HFFc6 (cell line): Measurements from ENCODE around the gene EXOC5. TPM values are rescaled to one million over a fixed set of nuclear protein-coding genes. Genes with fewer than 3 reads are reported as not detected.

Source experiments
- DNase-seq: peaks from one replicate; pipeline ENCODE4 v3.0.0-alpha.2; 2018
- H3K27ac Mint-ChIP-seq: 2 replicates; pipeline ENCODE4 v1.8.0; 2020; ENCODE audit warnings: mild to moderate bottlenecking, mixed read lengths
- H3K27me3 Mint-ChIP-seq: 2 replicates; pipeline ENCODE4 v1.8.0; 2021; ENCODE audit warnings: mild to moderate bottlenecking, moderate library complexity, mixed read lengths; ENCODE audit not compliant: insufficient read depth
- H3K36me3 Mint-ChIP-seq: 2 replicates; pipeline ENCODE4 v1.8.0; 2021; ENCODE audit warnings: low read depth, mixed read lengths
- H3K4me1 Mint-ChIP-seq: 2 replicates; pipeline ENCODE4 v1.8.0; 2020; ENCODE audit warnings: low read depth, mixed read lengths
- H3K4me3 Mint-ChIP-seq: 2 replicates; pipeline ENCODE4 v1.8.0; 2020; ENCODE audit warnings: mild to moderate bottlenecking, moderate library complexity, mixed read lengths
- H3K9me3 Mint-ChIP-seq: 2 replicates; pipeline ENCODE4 v1.8.0; 2020; ENCODE audit warnings: mild to moderate bottlenecking, mixed read lengths
- total RNA-seq, 6 experiments: library from RNA; stranded (reverse); fragmentation: NEBNext Ultra II Directional; extraction: Animal tissue kit (Norgen Biotek cat#: 25700); gene quantifications; 2 replicates in 1 of 6; 3 replicates in 5 of 6; pipeline ENCODE4 v1.2.3, GENCODE V29; 2021
- TF ChIP-seq, protein P1 (sequence below): fragments of 200-600 bp; sonication (generic); IDR thresholded peaks from 2 replicates; pipeline ENCODE4 v1.5.0; 2021; ENCODE audit warnings: antibody characterized with exemption, mild to moderate bottlenecking

Gene EXOC5
- total RNA-seq, 6 experiments from 2014 or later, result 102 to 117 (median 111) TPM

GRCh38 chr14:57297852-57298251 lies 29.1 kb upstream of the EXOC5 start:
- no peaks in the 10 kb centered on the region for H3K27me3 Mint-ChIP-seq
- H3K4me3 Mint-ChIP-seq, result no peak overlapping the region
- H3K9me3 Mint-ChIP-seq, result no peaks in the 10 kb centered on the region
- DNase-seq, result no peak
- no peaks in the 10 kb centered on the region for H3K36me3 Mint-ChIP-seq
- no peaks in the 10 kb centered on the region for H3K4me1 Mint-ChIP-seq
- no peak overlapping the region for H3K27ac Mint-ChIP-seq
- TF ChIP-seq, protein P1, sequence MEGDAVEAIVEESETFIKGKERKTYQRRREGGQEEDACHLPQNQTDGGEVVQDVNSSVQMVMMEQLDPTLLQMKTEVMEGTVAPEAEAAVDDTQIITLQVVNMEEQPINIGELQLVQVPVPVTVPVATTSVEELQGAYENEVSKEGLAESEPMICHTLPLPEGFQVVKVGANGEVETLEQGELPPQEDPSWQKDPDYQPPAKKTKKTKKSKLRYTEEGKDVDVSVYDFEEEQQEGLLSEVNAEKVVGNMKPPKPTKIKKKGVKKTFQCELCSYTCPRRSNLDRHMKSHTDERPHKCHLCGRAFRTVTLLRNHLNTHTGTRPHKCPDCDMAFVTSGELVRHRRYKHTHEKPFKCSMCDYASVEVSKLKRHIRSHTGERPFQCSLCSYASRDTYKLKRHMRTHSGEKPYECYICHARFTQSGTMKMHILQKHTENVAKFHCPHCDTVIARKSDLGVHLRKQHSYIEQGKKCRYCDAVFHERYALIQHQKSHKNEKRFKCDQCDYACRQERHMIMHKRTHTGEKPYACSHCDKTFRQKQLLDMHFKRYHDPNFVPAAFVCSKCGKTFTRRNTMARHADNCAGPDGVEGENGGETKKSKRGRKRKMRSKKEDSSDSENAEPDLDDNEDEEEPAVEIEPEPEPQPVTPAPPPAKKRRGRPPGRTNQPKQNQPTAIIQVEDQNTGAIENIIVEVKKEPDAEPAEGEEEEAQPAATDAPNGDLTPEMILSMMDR, result no peak

DNA sequence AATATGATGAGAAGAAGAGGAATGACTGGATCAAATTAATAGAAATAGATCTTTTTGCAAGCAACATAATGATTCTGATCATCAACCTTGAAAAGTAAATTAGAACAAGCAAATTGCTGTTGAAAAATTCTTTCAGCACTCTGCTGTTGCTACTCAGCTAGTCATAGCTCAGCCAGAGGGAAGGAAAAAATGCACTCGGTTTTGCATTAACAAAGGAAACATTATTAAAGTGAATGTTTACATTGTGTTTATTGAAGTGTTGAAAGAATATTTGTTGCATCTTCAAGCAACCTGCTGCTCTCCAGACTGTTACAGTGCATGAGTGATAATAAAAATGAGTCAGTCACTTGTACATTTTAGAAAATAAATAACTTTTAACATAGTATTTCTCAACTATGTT lies 26.5 kb upstream of the EXOC5 start:
- Mint-ChIP-seq H3K9me3 (no peaks in the 10 kb centered on the region), H3K27ac (no peak overlapping the region), H3K36me3 (no peaks in the 10 kb centered on the region), H3K27me3 (no peaks in the 10 kb centered on the region), H3K4me1 (no peaks in the 10 kb centered on the region), H3K4me3 (no peak overlapping the region)
- TF ChIP-seq, protein P1, result no peak
- DNase-seq, result no peak

- Mint-ChIP-seq H3K36me3 (no peaks in the 10 kb centered on the region), H3K4me1 (no peaks in the 10 kb centered on the region), H3K4me3 (no peak overlapping the region), H3K27ac (no peak overlapping the region), H3K27me3 (no peaks in the 10 kb centered on the region), H3K9me3 (no peaks in the 10 kb centered on the region)
- no peak for DNase-seq
- TF ChIP-seq, protein P1, result peak; percentile 79
These were observed 25.4 kb upstream of the EXOC5 start for GRCh38 chr14:57293866-57294837.

DNA sequence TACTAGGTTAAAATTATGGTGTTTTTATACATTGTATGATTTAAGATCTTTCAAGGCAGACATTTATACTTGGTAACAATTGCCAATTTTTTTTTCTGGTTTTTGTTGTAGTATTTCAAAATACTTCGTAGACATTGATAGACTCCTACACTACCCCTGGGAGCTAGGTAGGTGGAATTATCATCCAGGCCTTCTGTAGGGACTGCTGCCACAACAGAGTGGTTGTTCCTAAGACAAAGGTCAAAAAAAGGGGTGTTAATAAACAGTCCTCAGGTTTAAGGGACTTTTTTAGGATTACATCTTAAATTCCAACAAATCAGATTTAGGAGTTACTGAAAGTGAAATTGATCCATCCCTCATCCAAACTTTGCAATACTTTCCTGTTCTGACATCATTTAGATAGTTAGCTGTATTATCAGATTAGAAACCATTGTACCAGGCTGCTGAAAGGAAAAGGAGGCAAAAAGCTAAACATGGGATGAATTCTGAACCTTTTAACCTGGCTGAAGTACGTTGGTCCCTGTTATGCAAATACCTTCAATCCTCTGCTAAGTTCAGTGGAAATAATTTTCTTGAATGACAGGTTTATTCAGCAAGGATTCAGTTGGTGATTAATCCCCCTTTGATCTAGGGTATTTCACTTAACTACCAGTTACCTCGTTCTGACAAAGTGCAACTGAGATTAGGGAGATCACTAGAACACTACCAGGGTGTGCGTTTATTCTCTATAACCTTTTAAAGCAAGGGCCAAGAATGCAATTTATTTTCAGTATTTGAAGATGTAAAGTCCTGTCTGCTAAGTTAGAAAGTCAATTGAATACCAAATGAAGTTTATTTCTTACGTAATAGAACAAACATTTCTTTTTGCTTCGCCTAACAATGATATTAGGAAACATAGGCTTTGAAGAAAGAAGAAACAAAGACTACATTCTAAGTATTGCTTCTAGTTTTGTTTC lies 23.3 kb upstream of the EXOC5 start:
- no peak overlapping the region for H3K27ac Mint-ChIP-seq
- no peak for DNase-seq
- no peak overlapping the region for H3K4me3 Mint-ChIP-seq
- H3K4me1 Mint-ChIP-seq, result no peaks in the 10 kb centered on the region
- TF ChIP-seq, protein P1, result no peak
- H3K9me3 Mint-ChIP-seq, result no peaks in the 10 kb centered on the region
- no peaks in the 10 kb centered on the region for H3K27me3 Mint-ChIP-seq
- H3K36me3 Mint-ChIP-seq, result no peaks in the 10 kb centered on the region

DNA sequence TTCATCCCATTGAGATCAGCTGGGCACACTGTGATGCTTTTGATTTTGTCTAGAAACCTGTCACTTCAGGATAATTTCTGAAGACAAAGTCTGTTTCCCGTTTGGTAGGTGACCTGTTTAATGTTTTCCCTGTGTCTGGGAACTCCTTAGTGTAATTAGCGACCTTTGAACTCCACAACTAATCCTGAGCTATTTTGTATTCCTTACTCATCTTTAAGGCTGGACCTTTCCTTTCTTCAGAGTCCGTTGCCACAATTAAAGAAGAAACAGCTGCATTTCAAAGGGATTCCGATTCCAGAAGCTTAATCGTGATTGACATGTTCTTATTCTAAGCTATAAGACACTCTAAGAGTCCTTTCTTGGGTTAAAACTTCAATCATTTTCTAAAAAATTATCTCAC lies 22.0 kb upstream of the EXOC5 start:
- Mint-ChIP-seq H3K27ac (no peak overlapping the region), H3K27me3 (no peaks in the 10 kb centered on the region), H3K4me1 (no peaks in the 10 kb centered on the region), H3K36me3 (no peaks in the 10 kb centered on the region), H3K4me3 (no peak overlapping the region), H3K9me3 (no peaks in the 10 kb centered on the region)
- TF ChIP-seq, protein P1, result no peak
- DNase-seq, result no peak
